Activated T-helper 1 cell treated with anti-CD3 and anti-CD28 coated beads, Interleukin-12 subunit alpha, Interleukin-12 subunit beta, Interleukin-2, Interleukin-4 antibody, amounts not matched to agents 30 ng/mL and 10 ng/mL and 1 ng/mL, durations not matched to agents 14 hours and 24 hours and 36 hours (primary cell): Measurements from ENCODE around the gene COQ4. TPM values are rescaled to one million over a fixed set of nuclear protein-coding genes. Genes with fewer than 3 reads are reported as not detected.

Source experiments
- DNase-seq: peaks from one replicate; pipeline ENCODE4 v3.0.0; 2021; ENCODE audit warnings: low spot score
- H3K27ac Mint-ChIP-seq: one replicate; pipeline ENCODE4 v1.8.0; 2021; ENCODE audit warnings: mild to moderate bottlenecking, mixed read lengths
- H3K27me3 Mint-ChIP-seq: one replicate; pipeline ENCODE4 v1.8.0; 2022; ENCODE audit warnings: mild to moderate bottlenecking, moderate library complexity, mixed read lengths; ENCODE audit not compliant: insufficient read depth
- H3K36me3 Mint-ChIP-seq: one replicate; pipeline ENCODE4 v1.8.0; 2021; ENCODE audit warnings: low read depth, mixed read lengths
- H3K4me1 Mint-ChIP-seq: one replicate; pipeline ENCODE4 v1.8.0; 2021; ENCODE audit warnings: low read depth, mixed read lengths
- H3K4me3 Mint-ChIP-seq: one replicate; pipeline ENCODE4 v1.8.0; 2021; ENCODE audit warnings: mild to moderate bottlenecking, moderate library complexity, mixed read lengths
- H3K9me3 Mint-ChIP-seq: one replicate; pipeline ENCODE4 v1.8.0; 2021; ENCODE audit warnings: mixed read lengths
- intact Hi-C: fragments of 100-400 bp; cut with micrococcal nuclease; formaldehyde crosslinking; loops from one replicate; pipeline ENCODE4 v1.15.1; 2024
- total RNA-seq: library from RNA; stranded (reverse); gene quantifications from 2 replicates; pipeline ENCODE4 v1.2.3, GENCODE V29; 2022

Gene COQ4
- total RNA-seq, 1 donor from 2014 or later: 59.0 TPM

GRCh38 chr9:128288273-128289004, 34.2 kb upstream of the COQ4 start:
- Mint-ChIP-seq H3K36me3 (peaks cover 8% of the 10 kb centered on the region), H3K27ac (no peak overlapping the region), H3K4me3 (no peak overlapping the region), H3K9me3 (no peaks in the 10 kb centered on the region), H3K4me1 (no peaks in the 10 kb centered on the region), H3K27me3 (no peaks in the 10 kb centered on the region)
- no peak for DNase-seq
- intact Hi-C loops: no loop called here

- DNase-seq: no peak
- Mint-ChIP-seq H3K36me3 (peaks cover 4% of the 10 kb centered on the region), H3K9me3 (no peaks in the 10 kb centered on the region), H3K4me3 (no peak overlapping the region), H3K4me1 (peaks cover 5% of the 10 kb centered on the region), H3K27ac (no peak overlapping the region), H3K27me3 (no peaks in the 10 kb centered on the region)
- intact Hi-C loops: no loop called here
Measured at GRCh38 chr9:128292009-128292408, 30.6 kb upstream of the COQ4 start.

- peaks cover 5% of the 10 kb centered on the region for H3K4me1 Mint-ChIP-seq
- no peaks in the 10 kb centered on the region for H3K36me3 Mint-ChIP-seq
- H3K9me3 Mint-ChIP-seq: no peaks in the 10 kb centered on the region
- H3K4me3 Mint-ChIP-seq: no peak overlapping the region
- intact Hi-C loops: no loop called here
- no peak overlapping the region for H3K27ac Mint-ChIP-seq
- DNase-seq: no peak
- no peaks in the 10 kb centered on the region for H3K27me3 Mint-ChIP-seq
Measured at GRCh38 chr9:128293091-128293490, 29.5 kb upstream of the COQ4 start.

- peaks cover 5% of the 10 kb centered on the region for H3K4me1 Mint-ChIP-seq
- no peak overlapping the region for H3K27ac Mint-ChIP-seq
- DNase-seq: no peak
- H3K27me3 Mint-ChIP-seq: no peaks in the 10 kb centered on the region
- H3K36me3 Mint-ChIP-seq: no peaks in the 10 kb centered on the region
- H3K9me3 Mint-ChIP-seq: no peaks in the 10 kb centered on the region
- no peak overlapping the region for H3K4me3 Mint-ChIP-seq
- intact Hi-C loops: no loop called here
Measured at GRCh38 chr9:128294142-128294541, 28.5 kb upstream of the COQ4 start.

- no peaks in the 10 kb centered on the region for H3K36me3 Mint-ChIP-seq
- H3K27ac Mint-ChIP-seq: no peak overlapping the region
- intact Hi-C loops: loop anchor here (5.0 kb wide), 1 partner anchor 116 kb away; no protein-coding TSS in a partner anchor
- H3K4me1 Mint-ChIP-seq: peaks cover 5% of the 10 kb centered on the region
- no peaks in the 10 kb centered on the region for H3K27me3 Mint-ChIP-seq
- no peaks in the 10 kb centered on the region for H3K9me3 Mint-ChIP-seq
- no peak for DNase-seq
- no peak overlapping the region for H3K4me3 Mint-ChIP-seq
Measured at GRCh38 chr9:128296340-128297220, 26.1 kb upstream of the COQ4 start.

GRCh38 chr9:128297221-128297773, 25.3 kb upstream of the COQ4 start:
- Mint-ChIP-seq H3K4me3 (no peak overlapping the region), H3K9me3 (no peaks in the 10 kb centered on the region), H3K27ac (no peak overlapping the region), H3K4me1 (peaks cover 5% of the 10 kb centered on the region), H3K36me3 (no peaks in the 10 kb centered on the region), H3K27me3 (no peaks in the 10 kb centered on the region)
- no peak for DNase-seq
- intact Hi-C loops: loop anchor here (5.0 kb wide), 1 partner anchor 115 kb away; no protein-coding TSS in a partner anchor

GRCh38 chr9:128298535-128299482, 23.8 kb upstream of the COQ4 start:
- Mint-ChIP-seq H3K9me3 (no peaks in the 10 kb centered on the region), H3K4me3 (no peak overlapping the region), H3K27me3 (no peaks in the 10 kb centered on the region), H3K4me1 (peaks cover 5% of the 10 kb centered on the region), H3K27ac (no peak overlapping the region), H3K36me3 (no peaks in the 10 kb centered on the region)
- no peak for DNase-seq
- intact Hi-C loops: loop anchor here (5.0 kb wide), 1 partner anchor 113 kb away; no protein-coding TSS in a partner anchor

- H3K27ac Mint-ChIP-seq: no peak overlapping the region
- no peak overlapping the region for H3K4me3 Mint-ChIP-seq
- H3K36me3 Mint-ChIP-seq: peaks cover 4% of the 10 kb centered on the region
- no peaks in the 10 kb centered on the region for H3K27me3 Mint-ChIP-seq
- H3K9me3 Mint-ChIP-seq: no peaks in the 10 kb centered on the region
- no peaks in the 10 kb centered on the region for H3K4me1 Mint-ChIP-seq
- intact Hi-C loops: no loop called here
- no peak for DNase-seq
Measured at GRCh38 chr9:128304136-128304970, 18.3 kb upstream of the COQ4 start.

GRCh38 chr9:128304971-128305288, 17.7 kb upstream of the COQ4 start:
- DNase-seq: no peak
- H3K4me3 Mint-ChIP-seq: no peak overlapping the region
- H3K27ac Mint-ChIP-seq: no peak overlapping the region
- no peaks in the 10 kb centered on the region for H3K27me3 Mint-ChIP-seq
- no peaks in the 10 kb centered on the region for H3K9me3 Mint-ChIP-seq
- intact Hi-C loops: no loop called here
- no peaks in the 10 kb centered on the region for H3K4me1 Mint-ChIP-seq
- peaks cover 5% of the 10 kb centered on the region for H3K36me3 Mint-ChIP-seq

- no peaks in the 10 kb centered on the region for H3K4me1 Mint-ChIP-seq
- no peaks in the 10 kb centered on the region for H3K9me3 Mint-ChIP-seq
- no peak overlapping the region for H3K4me3 Mint-ChIP-seq
- intact Hi-C loops: no loop called here
- H3K27me3 Mint-ChIP-seq: no peaks in the 10 kb centered on the region
- no peak overlapping the region for H3K27ac Mint-ChIP-seq
- peaks cover 15% of the 10 kb centered on the region for H3K36me3 Mint-ChIP-seq
- DNase-seq: no peak
Measured at GRCh38 chr9:128309551-128309950, 13.1 kb upstream of the COQ4 start.

- Mint-ChIP-seq H3K27me3 (no peaks in the 10 kb centered on the region), H3K9me3 (no peaks in the 10 kb centered on the region), H3K27ac (no peak overlapping the region), H3K4me1 (no peaks in the 10 kb centered on the region), H3K4me3 (no peak overlapping the region), H3K36me3 (peaks cover 15% of the 10 kb centered on the region)
- intact Hi-C loops: no loop called here
- no peak for DNase-seq
Measured at GRCh38 chr9:128310461-128310860, 12.2 kb upstream of the COQ4 start.

GRCh38 chr9:128314697-128315096, 7.9 kb upstream of the COQ4 start:
- H3K36me3 Mint-ChIP-seq: peaks cover 17% of the 10 kb centered on the region
- intact Hi-C loops: no loop called here
- DNase-seq: no peak
- no peak overlapping the region for H3K27ac Mint-ChIP-seq
- H3K27me3 Mint-ChIP-seq: no peaks in the 10 kb centered on the region
- no peaks in the 10 kb centered on the region for H3K4me1 Mint-ChIP-seq
- H3K4me3 Mint-ChIP-seq: no peak overlapping the region
- H3K9me3 Mint-ChIP-seq: no peaks in the 10 kb centered on the region
